H1 (cell line): Measurements from ENCODE around the gene PLCL1. TPM values are rescaled to one million over a fixed set of nuclear protein-coding genes. Genes with fewer than 3 reads are reported as not detected.

Source experiments
- CTCF ChIA-PET: fragments of 300-600 bp; sonication (Branson Sonifier 250); formaldehyde crosslinking; loops from one replicate; lab custom pipeline; 2021; ENCODE audit not compliant: partially characterized antibody; lab: Charles Lee
- POLR2A ChIA-PET: fragments of 300-600 bp; sonication (Branson Sonifier 250); formaldehyde crosslinking; loops from one replicate; lab custom pipeline; 2021; ENCODE audit warnings: inconsistent platforms; ENCODE audit not compliant: partially characterized antibody; lab: Charles Lee
- DNase-seq, 2 experiments: peaks; one replicate each; pipeline versions ENCODE4 v3.0.0 to v3.0.0-alpha.2; 2010 to 2022; ENCODE audit warnings: low spot score in 2 of 2, low read depth in 1 of 2, mixed read lengths in 1 of 2
- FAIRE-seq: peaks from 2 replicates; lab custom pipeline; 2011; peaks lifted over from hg19 to GRCh38; lab: Jason Lieb, UNC
- H2AFZ ChIP-seq: 2 replicates; pipeline ENCODE4 v1.8.1; 2012; ENCODE audit warnings: low read length, inconsistent platforms
- H2AK5ac ChIP-seq: 2 replicates; pipeline ENCODE4 v1.6.1; 2013; ENCODE audit warnings: low read depth, low read length
- H2BK120ac ChIP-seq: replicated peaks from 2 replicates; pipeline ENCODE3; 2013; ENCODE audit warnings: low read depth, low read length, inconsistent platforms
- H2BK12ac ChIP-seq: 2 replicates; pipeline ENCODE4 v1.6.1; 2013; ENCODE audit warnings: low read depth, low read length
- H2BK15ac ChIP-seq: 2 replicates; pipeline ENCODE4 v1.6.1; 2013; ENCODE audit warnings: low read length
- H2BK20ac ChIP-seq: 2 replicates; pipeline ENCODE4 v1.6.1; 2013; ENCODE audit warnings: low read length
- H2BK5ac ChIP-seq: 2 replicates; pipeline ENCODE4 v1.6.1; 2013; ENCODE audit warnings: low read depth, low read length
- H3K14ac ChIP-seq: 2 replicates; pipeline ENCODE4 v1.6.1; 2013; ENCODE audit warnings: inconsistent platforms; ENCODE audit not compliant: insufficient read length
- H3K18ac ChIP-seq: 2 replicates; pipeline ENCODE4 v1.6.1; 2013; ENCODE audit warnings: low read length; ENCODE audit errors: extremely low read depth
- H3K23ac ChIP-seq: 2 replicates; pipeline ENCODE4 v1.6.1; 2013; ENCODE audit warnings: inconsistent platforms; ENCODE audit not compliant: insufficient read length
- H3K23me2 ChIP-seq: 2 replicates; pipeline ENCODE4 v1.6.1; 2013; ENCODE audit warnings: low read depth, low read length
- H3K27ac ChIP-seq: 2 replicates; pipeline ENCODE4 v1.6.1; 2011; ENCODE audit warnings: low read depth, low read length, inconsistent platforms
- H3K27me3 ChIP-seq, 4 experiments: replicated peaks in 1 of 4; 1 replicate in 1 of 4; 2 replicates in 3 of 4; pipeline versions ENCODE4 v1.6.1 to v1.8.1; 2011 to 2013; ENCODE audit warnings: low read length in 3 of 4, mild to moderate bottlenecking in 3 of 4, inconsistent platforms in 2 of 4, mixed read lengths in 2 of 4, moderate library complexity in 1 of 4; ENCODE audit not compliant: control insufficient read depth in 3 of 4, insufficient read depth in 3 of 4; ENCODE audit errors: extremely low read depth in 1 of 4
- H3K36me3 ChIP-seq, 4 experiments: 2 replicates each; pipeline versions ENCODE4 v1.6.1 to v1.8.1; 2011 to 2013; ENCODE audit warnings: mild to moderate bottlenecking in 4 of 4, low read length in 3 of 4, moderate library complexity in 2 of 4, control low read depth in 1 of 4, inconsistent platforms in 1 of 4; ENCODE audit not compliant: insufficient read depth in 4 of 4, control insufficient read depth in 2 of 4
- H3K4ac ChIP-seq: replicated peaks from 2 replicates; pipeline ENCODE3; 2013; ENCODE audit warnings: low read length, low read depth, mixed read lengths, inconsistent platforms; ENCODE audit not compliant: insufficient read length
- H3K4me1 ChIP-seq, 4 experiments: replicated peaks in 1 of 4; 1 replicate in 1 of 4; 2 replicates in 3 of 4; pipeline versions ENCODE4 v1.6.1 to v1.8.1; 2011 to 2013; ENCODE audit warnings: low read length in 3 of 4, inconsistent platforms in 2 of 4, mixed read lengths in 1 of 4; ENCODE audit not compliant: insufficient read depth in 4 of 4, control insufficient read depth in 3 of 4
- H3K4me2 ChIP-seq, 2 experiments: 2 replicates each; pipeline versions ENCODE4 v1.6.1 to v1.8.1; 2011 to 2013; ENCODE audit warnings: low read depth in 2 of 2, low read length in 2 of 2, control low read depth in 1 of 2, inconsistent platforms in 1 of 2, mild to moderate bottlenecking in 1 of 2; ENCODE audit not compliant: insufficient read depth in 1 of 2
- H3K4me3 ChIP-seq, 4 experiments: fragments of 200-600, 300-600 bp in 1 of 4; sonication (generic), shearing (Covaris generic), sonication (Bioruptor Twin) in 1 of 4; 2 replicates each; pipeline versions ENCODE4 v1.5.1 to v1.8.1; 2011 to 2016; ENCODE audit warnings: low read length in 4 of 4, low read depth in 3 of 4, control low read depth in 2 of 4, inconsistent platforms in 2 of 4, mild to moderate bottlenecking in 2 of 4, mixed read lengths in 1 of 4, moderate library complexity in 1 of 4; ENCODE audit not compliant: insufficient read depth in 2 of 4; ENCODE audit errors: extremely low read depth in 1 of 4
- H3K56ac ChIP-seq: replicated peaks from 2 replicates; pipeline ENCODE3; 2013; ENCODE audit warnings: low read depth, mild to moderate bottlenecking, mixed read lengths, low read length, inconsistent platforms; ENCODE audit not compliant: insufficient read length
- H3K79me1 ChIP-seq: 2 replicates; pipeline ENCODE4 v1.6.1; 2013; ENCODE audit warnings: low read depth, low read length, control low read depth
- H3K79me2 ChIP-seq, 2 experiments: 2 replicates each; pipeline versions ENCODE4 v1.6.1 to v1.8.1; 2012 to 2013; ENCODE audit warnings: low read length in 2 of 2, mild to moderate bottlenecking in 2 of 2, inconsistent platforms in 1 of 2; ENCODE audit not compliant: insufficient read depth in 2 of 2, control insufficient read depth in 1 of 2
- H3K9ac ChIP-seq, 4 experiments: replicated peaks in 1 of 4; 1 replicate in 1 of 4; 2 replicates in 3 of 4; pipeline versions ENCODE4 v1.6.1 to v1.8.1; 2011 to 2013; ENCODE audit warnings: low read depth in 3 of 4, low read length in 3 of 4, control low read depth in 2 of 4, mild to moderate bottlenecking in 2 of 4, moderate library complexity in 2 of 4, inconsistent platforms in 1 of 4; ENCODE audit errors: extremely low read depth in 1 of 4
- H3K9me3 ChIP-seq, 2 experiments: 2 replicates each; pipeline versions ENCODE4 v1.6.1 to v1.8.1; 2012 to 2013; ENCODE audit warnings: mild to moderate bottlenecking in 2 of 2, moderate library complexity in 2 of 2, control low read depth in 1 of 2, inconsistent platforms in 1 of 2, low read depth in 1 of 2, low read length in 1 of 2, mixed read lengths in 1 of 2; ENCODE audit not compliant: insufficient read depth in 2 of 2
- H4K20me1 ChIP-seq, 2 experiments: replicated peaks in 1 of 2; 2 replicates each; pipeline versions ENCODE3 to v1.8.1; 2011 to 2013; ENCODE audit warnings: inconsistent platforms in 2 of 2, low read length in 2 of 2, mild to moderate bottlenecking in 1 of 2; ENCODE audit not compliant: insufficient read depth in 2 of 2, control insufficient read depth in 1 of 2
- H4K5ac ChIP-seq: 2 replicates; pipeline ENCODE4 v1.6.1; 2013; ENCODE audit warnings: low read length, low read depth, mixed read lengths, inconsistent platforms; ENCODE audit not compliant: insufficient read length
- H4K8ac ChIP-seq: 2 replicates; pipeline ENCODE4 v1.8.0; 2013; ENCODE audit warnings: mild to moderate bottlenecking, moderate library complexity, low read length, inconsistent platforms; ENCODE audit not compliant: insufficient read depth; ENCODE audit errors: extremely low read depth
- H4K91ac ChIP-seq: replicated peaks from 2 replicates; pipeline ENCODE3; 2013; ENCODE audit warnings: low read length, mixed read lengths, inconsistent platforms; ENCODE audit not compliant: insufficient read length
- ATF3 ChIP-seq: IDR thresholded peaks from 2 replicates; pipeline ENCODE4 v1.6.1; 2011; ENCODE audit warnings: low read depth, mild to moderate bottlenecking, low read length; ENCODE audit not compliant: insufficient read depth
- CHD1 ChIP-seq: IDR thresholded peaks from 2 replicates; pipeline ENCODE4 v1.6.1; 2012; ENCODE audit warnings: low read depth, low read length, improper control_type of control experiment
- CTBP2 ChIP-seq: IDR thresholded peaks from 2 replicates; pipeline ENCODE4 v1.7.0; 2011; ENCODE audit warnings: borderline replicate concordance, mild to moderate bottlenecking, moderate library complexity, mixed read lengths, low read length; ENCODE audit not compliant: insufficient read depth, insufficient read length
- GTF2F1 ChIP-seq: IDR thresholded peaks from 2 replicates; pipeline ENCODE4 v1.6.1; 2012; ENCODE audit warnings: low read depth, low read length, improper control_type of control experiment, borderline replicate concordance
- POLR2A ChIP-seq, 2 experiments: IDR thresholded peaks; 1 replicate in 1 of 2; 2 replicates in 1 of 2; pipeline ENCODE4 v1.6.1; 2011; ENCODE audit warnings: low read depth in 2 of 2, low read length in 2 of 2, mild to moderate bottlenecking in 2 of 2; ENCODE audit errors: control extremely low read depth in 1 of 2
- POLR2AphosphoS5 ChIP-seq: IDR thresholded peaks from 2 replicates; pipeline ENCODE4 v1.6.1; 2011; ENCODE audit warnings: low read depth, low read length
- SP1 ChIP-seq: IDR thresholded peaks from 2 replicates; pipeline ENCODE4 v1.6.1; 2011; ENCODE audit warnings: low read depth, low read length
- WGBS, 2 experiments: shearing (Covaris generic) in 1 of 2; methylation state at CpG; one replicate each; pipeline versions ENCODE4 v1.1.6 to v1.1.7; 2013 to 2015; ENCODE audit warnings: low lambda C conversion rate in 2 of 2, mixed read lengths in 2 of 2, inconsistent platforms in 1 of 2, low coverage in 1 of 2, missing lambda C conversion rate in 1 of 2; ENCODE audit not compliant: insufficient replicate concordance in 2 of 2, insufficient coverage in 1 of 2, insufficient read length in 1 of 2; ENCODE audit errors: extremely low coverage in 1 of 2, missing lambda C conversion rate in 1 of 2; 5-methylcytosine and 5-hydroxymethylcytosine counted together
- polyA plus RNA-seq, 7 experiments: library from polyadenylated mRNA; depleted of rRNA in 3 of 7; stranded (reverse) in 5 of 7; unstranded in 2 of 7; fragments of >200 nt in 5 of 7; fragments of 200-250 nt in 2 of 7; gene quantifications; 1 replicate in 5 of 7; 2 replicates in 1 of 7; 4 replicates in 1 of 7; pipeline versions ENCODE4 v1.2.1 to v1.2.3, GENCODE V29; 2011 to 2013; ENCODE audit warnings: missing spikeins in 2 of 7, mixed read lengths in 2 of 7
- total RNA-seq: library from RNA; stranded (reverse); fragmentation: NEBNext Ultra II Directional; extraction: Animal tissue kit (Norgen Biotek cat#: 25700); gene quantifications from 2 replicates; pipeline ENCODE4 v1.2.1, GENCODE V29; 2021

The PLCL1 gene
- total and polyA plus RNA-seq, 2 of the 8 experiments (the other 6 are each of a cell fraction or from before 2014, with no cell fraction given) = not detected

DNA sequence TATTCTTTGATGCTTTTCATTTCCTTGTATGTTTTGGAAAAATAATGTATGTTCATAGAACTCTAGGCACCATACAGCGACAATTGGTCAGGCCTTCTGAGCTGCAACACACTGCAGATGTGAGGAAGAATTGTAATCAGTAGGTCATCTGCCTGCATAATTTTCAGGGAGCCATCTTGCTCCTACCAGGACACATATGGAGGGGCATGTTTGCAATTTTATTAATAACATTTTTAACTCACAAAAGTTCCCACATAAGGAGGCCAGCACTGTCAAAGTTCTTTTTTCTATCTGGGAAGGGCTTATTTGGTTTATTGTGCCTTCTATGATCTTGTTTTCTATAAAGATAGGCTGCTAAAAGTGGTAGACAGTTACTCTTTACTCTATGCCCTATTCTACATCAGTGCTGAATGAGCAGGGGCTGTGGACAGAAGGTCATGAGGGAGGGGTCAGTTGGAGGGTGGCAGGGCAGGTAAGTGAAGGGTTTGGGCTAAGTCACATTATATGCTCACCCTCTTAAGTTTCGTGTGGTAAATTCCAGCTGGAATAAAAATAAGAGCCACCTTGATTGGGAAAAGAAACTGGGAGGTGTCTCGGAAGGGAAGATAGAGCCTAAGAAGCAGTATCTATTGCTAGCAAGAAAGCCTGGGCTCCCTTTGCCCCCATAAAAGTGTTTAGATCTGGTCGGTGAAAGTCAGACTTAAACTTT is 126.3 kb downstream of the PLCL1 start:
- H3K56ac ChIP-seq = no peak overlapping the region
- no peak overlapping the region for H3K4ac ChIP-seq
- H2AFZ ChIP-seq = no peak overlapping the region
- no peak overlapping the region for H3K9ac ChIP-seq
- H4K8ac ChIP-seq = no peak overlapping the region
- no peaks in the 10 kb centered on the region for H3K79me1 ChIP-seq
- no peaks in the 10 kb centered on the region for H3K27me3 ChIP-seq
- POLR2A ChIA-PET = no interaction called here
- no peak overlapping the region for H3K14ac ChIP-seq
- no peak overlapping the region for H3K4me3 ChIP-seq
- H3K23me2 ChIP-seq = no peaks in the 10 kb centered on the region
- no peak overlapping the region for H4K91ac ChIP-seq
- no peak overlapping the region for H3K23ac ChIP-seq
- FAIRE-seq (no peak), DNase-seq (no peak)
- H4K5ac ChIP-seq = no peak overlapping the region
- no peaks in the 10 kb centered on the region for H3K4me1 ChIP-seq
- no peak overlapping the region for H3K18ac ChIP-seq
- 90% methylated on average over 4 of the region's 4 CpGs; no CpG with 5 or more reads in 1 of the 2 experiments for WGBS, 2 experiments
- H3K36me3 ChIP-seq = no peaks in the 10 kb centered on the region
- no peaks in the 10 kb centered on the region for H3K79me2 ChIP-seq
- TF ChIP-seq ATF3 (no peak), POLR2A (IDR thresholded peaks at IDR 0.05; ENCODE audit: control extremely low read depth in 1 of 2, low read depth in 2 of 2, low read length in 2 of 2) (no peak), CTBP2 (no peak), POLR2AphosphoS5 (no peak), GTF2F1 (no peak), CHD1 (no peak), SP1 (no peak)
- H4K20me1 ChIP-seq = no peaks in the 10 kb centered on the region
- H2BK15ac ChIP-seq = no peak overlapping the region
- no peak overlapping the region for H2BK20ac ChIP-seq
- H2BK12ac ChIP-seq = no peak overlapping the region
- no peak overlapping the region for H2BK120ac ChIP-seq
- no peaks in the 10 kb centered on the region for H3K9me3 ChIP-seq
- H2AK5ac ChIP-seq = no peak overlapping the region
- H3K4me2 ChIP-seq = no peak overlapping the region
- H3K27ac ChIP-seq = no peak overlapping the region
- H2BK5ac ChIP-seq = no peak overlapping the region
- CTCF ChIA-PET = no interaction called here
